HUDEP-2 (cell line): ENCODE results near the gene GAD1.

ENCODE experiments used
- DNase-seq, 76 experiments: peaks; one replicate each; lab custom pipeline; 2025; ENCODE audit not compliant: unreplicated experiment in 76 of 76; lab: John Stamatoyannopoulos, UW

The GAD1 gene

GRCh38 chr2:170816504-170817092 lies at the start of gene GAD1:
TSS of gene GAD1 (plus strand) at chr2:170816887. CDS start at chr2:170818592, 1,705 bp downstream.
- DNase-seq, result peak in 74 of 76 experiments; percentile 7 to 88 (median 76)

GRCh38 chr2:170770008-170770605 lies 46.6 kb upstream of the GAD1 start, which contains the start of gene ERICH2:
TSS of gene ERICH2 (plus strand) at chr2:170770378. CDS start at chr2:170770682, 304 bp downstream.
- DNase-seq, result peak in 64 of 76 experiments; percentile 8 to 76 (median 46)

GRCh38 chr2:170770606-170771420 lies 45.9 kb upstream of the GAD1 start:
- DNase-seq, result peak in 75 of 76 experiments; percentile 11 to 89 (median 76)

- DNase-seq, result peak in 3 of 76 experiments; percentile 34 to 49 (median 34)
These were observed 45.2 kb upstream of the GAD1 start for GRCh38 chr2:170771421-170771937.

GRCh38 chr2:170772295-170772694 lies 44.4 kb upstream of the GAD1 start:
- DNase-seq, result no peak

GRCh38 chr2:170774074-170774473 lies 42.6 kb upstream of the GAD1 start:
- no peak for DNase-seq

- no peak for DNase-seq
These were observed 37.8 kb upstream of the GAD1 start for GRCh38 chr2:170778900-170779299.

- DNase-seq, result no peak
These were observed 37.4 kb upstream of the GAD1 start for GRCh38 chr2:170779304-170779703.

GRCh38 chr2:170782673-170783072 lies 34.0 kb upstream of the GAD1 start:
- DNase-seq, result no peak

GRCh38 chr2:170783549-170783948 lies 33.1 kb upstream of the GAD1 start:
- no peak for DNase-seq

- no peak for DNase-seq
These were observed 17.7 kb upstream of the GAD1 start for GRCh38 chr2:170798996-170799395.

- DNase-seq, result no peak
These were observed 10.1 kb upstream of the GAD1 start for GRCh38 chr2:170806548-170806947.

GRCh38 chr2:170812710-170813600 lies 3.7 kb upstream of the GAD1 start:
- peak in 36 of 76 experiments; percentile 7 to 77 (median 54) for DNase-seq

- peak in 32 of 76 experiments; percentile 3 to 61 (median 32) for DNase-seq
These were observed 2.8 kb upstream of the GAD1 start for GRCh38 chr2:170813611-170814532.

GRCh38 chr2:170814533-170815230 lies 2.0 kb upstream of the GAD1 start:
- DNase-seq, result no peak

GRCh38 chr2:170815311-170815710 lies 1.4 kb upstream of the GAD1 start:
- DNase-seq, result no peak

GRCh38 chr2:170815746-170816503 lies 762 bp upstream of the GAD1 start:
- DNase-seq, result peak in 61 of 76 experiments; percentile 3 to 72 (median 50)
